ENCODE measurements around the gene ITGB2. TPM values are rescaled to one million over a fixed set of nuclear protein-coding genes. Genes with fewer than 3 reads are reported as not detected.

ITGB2 gene
- total and polyA plus RNA-seq, 5 donors, result 11.9 to 46.5 (median 27.1) TPM

- peak; percentile 19 to 64 (median 48) for DNase-seq
- Histone ChIP-seq H3K27me3 (ENCODE audit: control insufficient read depth, insufficient read depth) (no peaks in the 10 kb centered on the region), H3K4me1 (ENCODE audit: control insufficient read depth, insufficient read depth, low read length) (peaks cover 18% of the 10 kb centered on the region), H3K4me3 (ENCODE audit: low read length) (no peak overlapping the region), H3K9me3 (ENCODE audit: control insufficient read depth, low read length) (no peaks in the 10 kb centered on the region), H3K27ac (ENCODE audit: low read length) (peak overlapping the region; percentile 10)
- ATAC-seq, result no peak
- intact Hi-C loops (cut with DNase I), result loop anchor here in 1 of 4 donors (10.0 kb wide), 1 partner anchor 60 kb away; no protein-coding TSS in a partner anchor
- 66% methylated on average over 21 of the region's 21 CpGs for WGBS
Measured at GRCh38 chr21:44955141-44955797, 34.6 kb upstream of the ITGB2 start.

- DNase-seq (peak; percentile 16 to 63 (median 51)), ATAC-seq (no peak)
- Histone ChIP-seq H3K4me1 (ENCODE audit: control insufficient read depth, insufficient read depth, low read length) (peaks cover 13% of the 10 kb centered on the region), H3K4me3 (ENCODE audit: low read length) (no peak overlapping the region), H3K9me3 (ENCODE audit: control insufficient read depth, low read length) (no peaks in the 10 kb centered on the region), H3K27ac (ENCODE audit: low read length) (peak overlapping the region; percentile 69), H3K27me3 (ENCODE audit: control insufficient read depth, insufficient read depth) (no peaks in the 10 kb centered on the region)
- WGBS, result 77% methylated on average over 22 of the region's 22 CpGs
- intact Hi-C loops (cut with DNase I), result loop anchor here in 1 of 4 donors (10.0 kb wide), 1 partner anchor 60 kb away; no protein-coding TSS in a partner anchor
Measured at GRCh38 chr21:44954281-44954771, 33.6 kb upstream of the ITGB2 start.

- Histone ChIP-seq H3K4me3 (ENCODE audit: low read length) (no peak overlapping the region), H3K27me3 (ENCODE audit: control insufficient read depth, insufficient read depth) (no peaks in the 10 kb centered on the region), H3K9me3 (ENCODE audit: control insufficient read depth, low read length) (no peaks in the 10 kb centered on the region), H3K4me1 (ENCODE audit: control insufficient read depth, insufficient read depth, low read length) (peaks cover 10% of the 10 kb centered on the region), H3K27ac (ENCODE audit: low read length) (peak overlapping the region; percentile 69)
- whole genome bisulfite sequencing, result 84% methylated on average over 13 of the region's 13 CpGs
- ATAC-seq (no peak), DNase-seq (peak; percentile 8 to 49 (median 42))
- intact Hi-C loops (cut with DNase I), result loop anchor here in 1 of 4 donors (10.0 kb wide), 1 partner anchor 61 kb away; no protein-coding TSS in a partner anchor
Measured at GRCh38 chr21:44953628-44954021, 32.9 kb upstream of the ITGB2 start.

GRCh38 chr21:44952929-44953627 is 32.4 kb upstream of the ITGB2 start:
- Histone ChIP-seq H3K9me3 (ENCODE audit: control insufficient read depth, low read length) (no peaks in the 10 kb centered on the region), H3K27ac (ENCODE audit: low read length) (peak overlapping the region; percentile 69), H3K27me3 (ENCODE audit: control insufficient read depth, insufficient read depth) (no peaks in the 10 kb centered on the region), H3K4me1 (ENCODE audit: control insufficient read depth, insufficient read depth, low read length) (peaks cover 6% of the 10 kb centered on the region), H3K4me3 (ENCODE audit: low read length) (no peak overlapping the region)
- DNase-seq (peak in 2 of 3 donors; percentile 39 to 61), ATAC-seq (peak; percentile 0)
- intact Hi-C loops (cut with DNase I), result loop anchor here in 1 of 4 donors (10.0 kb wide), 1 partner anchor 62 kb away; no protein-coding TSS in a partner anchor
- WGBS, result 88% methylated on average over 25 of the region's 25 CpGs

GRCh38 chr21:44952116-44952928 is 31.6 kb upstream of the ITGB2 start:
- H3K4me3 ChIP-seq (ENCODE audit: low read length), result no peak overlapping the region
- peak overlapping the region; percentile 73 for H3K27ac ChIP-seq (ENCODE audit: low read length)

DNA sequence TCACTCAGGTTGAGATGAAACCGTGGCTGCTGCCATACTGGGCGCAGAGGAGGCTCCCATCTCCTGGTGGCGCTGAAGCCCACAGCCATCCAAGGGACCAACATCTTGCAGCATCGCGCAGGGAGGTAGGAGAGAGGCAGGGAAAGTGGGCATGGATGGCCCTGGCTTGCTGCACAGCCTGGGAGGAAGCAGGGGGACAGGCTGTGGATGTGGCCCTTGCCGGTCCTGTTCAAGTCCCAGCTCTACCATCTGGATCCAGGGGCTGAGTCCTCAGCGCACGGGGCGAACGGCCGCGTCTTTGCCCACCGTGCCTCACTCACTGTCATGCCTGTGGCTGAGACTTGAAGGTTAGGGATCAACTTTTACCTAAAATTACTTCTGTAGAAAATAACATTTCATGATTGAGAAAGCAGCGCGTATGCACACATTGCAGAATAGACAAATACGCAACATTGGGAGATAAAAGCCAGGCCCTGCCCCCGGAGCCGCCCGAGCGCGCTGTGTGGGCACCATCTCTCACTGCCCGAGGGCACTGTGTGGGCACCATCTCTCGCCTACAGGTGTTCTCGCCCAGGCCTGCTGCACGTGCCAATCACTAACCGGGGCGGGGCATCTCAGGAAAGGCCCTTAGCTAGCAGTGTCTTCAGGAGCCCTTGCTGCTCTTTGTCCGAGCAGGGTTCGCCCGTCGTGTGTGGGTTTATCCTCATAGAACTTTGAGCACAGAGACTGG is 30.7 kb upstream of the ITGB2 start:
- Histone ChIP-seq H3K9me3 (ENCODE audit: control insufficient read depth, low read length) (no peaks in the 10 kb centered on the region), H3K4me1 (ENCODE audit: control insufficient read depth, insufficient read depth, low read length) (no peaks in the 10 kb centered on the region), H3K4me3 (ENCODE audit: low read length) (no peak overlapping the region), H3K27ac (ENCODE audit: low read length) (no peak overlapping the region), H3K27me3 (ENCODE audit: control insufficient read depth, insufficient read depth) (no peaks in the 10 kb centered on the region)
- intact Hi-C loops (cut with DNase I), result loop anchor here in 1 of 4 donors (10.0 kb wide), 1 partner anchor 63 kb away; no protein-coding TSS in a partner anchor
- 94% methylated on average over 31 of the region's 31 CpGs for WGBS
- DNase-seq (peak; percentile 13 to 50 (median 46)), ATAC-seq (no peak)

More at GRCh38 chr21:44952116-44952928, 31.6 kb upstream of the ITGB2 start:
- 68% methylated on average over 24 of the region's 24 CpGs for WGBS
- peak; percentile 63 to 64 for ATAC-seq
- Histone ChIP-seq H3K27me3 (ENCODE audit: control insufficient read depth, insufficient read depth) (no peaks in the 10 kb centered on the region), H3K9me3 (ENCODE audit: control insufficient read depth, low read length) (no peaks in the 10 kb centered on the region), H3K4me1 (ENCODE audit: control insufficient read depth, insufficient read depth, low read length) (no peaks in the 10 kb centered on the region)
- intact Hi-C loops (cut with DNase I), result loop anchor here in 1 of 4 donors (10.0 kb wide), 1 partner anchor 62 kb away; no protein-coding TSS in a partner anchor
- peak; percentile 64 to 85 (median 80) for DNase-seq

GRCh38 chr21:44950351-44950750 is 29.7 kb upstream of the ITGB2 start:
- Histone ChIP-seq H3K4me3 (ENCODE audit: low read length) (no peak overlapping the region), H3K4me1 (ENCODE audit: control insufficient read depth, insufficient read depth, low read length) (no peaks in the 10 kb centered on the region), H3K27me3 (ENCODE audit: control insufficient read depth, insufficient read depth) (no peaks in the 10 kb centered on the region), H3K27ac (ENCODE audit: low read length) (no peak overlapping the region), H3K9me3 (ENCODE audit: control insufficient read depth, low read length) (no peaks in the 10 kb centered on the region)
- peak; percentile 31 to 62 (median 55) for DNase-seq
- ATAC-seq, result no peak
- 79% methylated on average over 18 of the region's 18 CpGs for WGBS
- intact Hi-C loops (cut with DNase I), result loop anchor here in 1 of 4 donors (10.0 kb wide), 1 partner anchor 64 kb away; no protein-coding TSS in a partner anchor

GRCh38 chr21:44949779-44950198 is 29.1 kb upstream of the ITGB2 start:
- 6% methylated on average over 10 of the region's 10 CpGs for WGBS
- Histone ChIP-seq H3K4me1 (ENCODE audit: control insufficient read depth, insufficient read depth, low read length) (no peaks in the 10 kb centered on the region), H3K9me3 (ENCODE audit: control insufficient read depth, low read length) (no peaks in the 10 kb centered on the region), H3K4me3 (ENCODE audit: low read length) (no peak overlapping the region), H3K27ac (ENCODE audit: low read length) (no peak overlapping the region), H3K27me3 (ENCODE audit: control insufficient read depth, insufficient read depth) (no peaks in the 10 kb centered on the region)
- ATAC-seq, result peak; percentile 64 to 74
- intact Hi-C loops (cut with DNase I), result loop anchor here (2.0 to 10.0 kb wide), 6 partner anchors 65 to 193 kb away; no protein-coding TSS in a partner anchor
- DNase-seq, result peak; percentile 89 to 97 (median 95)

DNA sequence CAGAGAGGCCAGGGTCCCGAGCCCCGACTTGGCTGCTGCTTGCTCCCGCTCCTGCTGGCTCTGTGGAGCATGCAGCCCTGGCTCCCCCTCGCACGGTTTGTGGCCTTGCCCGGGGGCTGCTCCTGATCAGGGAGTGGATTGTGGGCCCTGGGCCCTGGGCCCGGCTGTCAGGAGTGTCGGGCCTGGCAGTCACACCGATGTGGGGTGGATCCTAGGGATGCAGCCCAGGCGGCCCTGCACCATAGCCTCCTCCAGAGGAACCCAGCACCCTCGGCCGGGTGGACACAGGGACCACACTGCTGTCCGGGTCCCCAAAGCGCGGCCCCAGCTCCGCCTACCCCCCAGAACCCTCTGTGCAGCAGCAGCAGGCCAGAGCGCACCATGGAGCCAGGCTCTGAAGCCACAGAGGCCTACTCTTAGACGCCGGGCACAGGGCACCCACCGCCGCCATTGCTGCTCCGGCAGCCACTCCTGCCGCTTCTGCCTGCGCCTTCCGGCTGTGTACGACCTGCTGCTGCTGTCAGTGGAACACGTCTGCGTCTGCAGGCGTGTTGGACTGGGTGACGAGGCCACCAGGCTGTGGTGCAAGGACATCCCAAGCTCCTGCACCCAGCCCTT is 28.6 kb upstream of the ITGB2 start:
- DNase-seq, result peak in 2 of 3 donors; percentile 57 to 65
- no peak overlapping the region for H3K4me3 ChIP-seq (ENCODE audit: low read length)
- intact Hi-C loops (cut with DNase I), result loop anchor here (2.0 to 5.0 kb wide), 5 partner anchors 178 to 193 kb away; no protein-coding TSS in a partner anchor
- 70% methylated on average over 30 of the region's 30 CpGs for WGBS
- no peaks in the 10 kb centered on the region for H3K27me3 ChIP-seq (ENCODE audit: control insufficient read depth, insufficient read depth)
- peak in 1 of 2 donors; percentile 1 for ATAC-seq
- no peaks in the 10 kb centered on the region for H3K4me1 ChIP-seq (ENCODE audit: control insufficient read depth, insufficient read depth, low read length)
- H3K9me3 ChIP-seq (ENCODE audit: control insufficient read depth, low read length), result no peaks in the 10 kb centered on the region
- H3K27ac ChIP-seq (ENCODE audit: low read length), result peak overlapping the region; percentile 8
